GM19239 (cell line): ENCODE results near the gene CST7.
"Not testable (repeated sequence)": the region's sequence is repeated elsewhere in the genome, so short reads cannot be mapped to it uniquely, and the experiment has no call there.

Source experiments
- DNase-seq: peaks from one replicate; pipeline ENCODE4 v3.0.0; 2011; ENCODE audit warnings: low spot score; ENCODE audit not compliant: insufficient read length
- FAIRE-seq: peaks from 2 replicates; lab custom pipeline; 2011; peaks lifted over from hg19 to GRCh38; lab: Jason Lieb, UNC

Gene CST7

DNA sequence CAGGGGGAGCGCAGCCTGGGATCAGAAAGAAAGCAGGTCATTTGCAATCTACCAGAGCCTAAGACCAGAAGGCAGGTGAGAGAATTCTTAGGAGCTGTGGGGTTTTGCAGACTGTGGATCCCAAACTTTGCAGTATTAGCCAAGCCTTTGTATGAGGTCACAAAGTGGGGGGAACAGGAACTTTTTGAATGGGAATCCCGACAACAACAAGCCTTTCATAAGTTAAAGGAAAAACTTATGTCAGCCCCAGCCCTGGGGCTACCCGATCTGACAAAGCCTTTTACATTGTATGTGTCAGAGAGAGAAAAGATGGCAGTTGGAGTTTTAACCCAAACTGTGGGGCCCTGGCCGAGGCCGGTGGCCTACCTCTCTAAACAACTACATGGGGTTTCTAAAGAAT lies 19.8 kb upstream of the CST7 start:
- DNase-seq, FAIRE-seq: not testable (repeated sequence)

DNA sequence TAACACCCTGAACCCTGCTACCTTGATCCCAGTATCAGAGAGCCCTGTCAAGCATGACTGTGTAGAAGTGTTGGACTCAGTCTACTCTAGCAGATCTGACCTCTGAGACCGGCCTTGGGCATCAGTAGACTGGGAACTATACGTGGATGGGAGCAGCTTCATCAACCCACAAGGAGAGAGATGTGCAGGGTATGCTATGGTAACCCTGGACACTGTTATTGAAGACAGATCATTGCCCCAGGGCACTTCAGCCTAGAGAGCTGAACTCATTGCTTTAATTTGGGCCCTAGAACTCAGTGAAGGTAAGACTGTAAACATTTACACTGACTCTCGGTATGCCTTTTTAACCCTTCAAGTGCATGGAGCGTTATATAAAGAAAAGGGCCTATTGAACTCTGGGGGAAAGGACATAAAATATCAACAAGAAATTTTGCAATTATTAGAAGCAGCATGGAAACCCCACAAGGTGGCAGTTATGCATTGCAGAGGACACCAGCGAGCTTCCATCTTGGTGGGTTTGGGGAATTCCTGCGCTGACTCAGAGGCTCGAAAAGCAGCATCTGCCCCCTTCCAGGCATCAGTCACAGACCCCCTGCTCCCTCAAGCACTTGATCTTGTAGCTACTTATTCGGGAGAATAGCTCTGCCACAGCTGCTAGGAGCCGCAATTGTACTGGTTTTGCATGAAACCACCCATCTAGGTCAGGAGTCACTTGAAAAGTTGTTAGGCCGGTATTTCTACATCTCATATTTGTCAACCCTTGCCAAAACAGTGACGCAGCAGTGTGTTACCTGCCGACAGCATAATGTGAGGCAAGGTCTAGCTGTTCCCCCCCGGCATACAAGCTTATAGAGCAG lies 19.0 kb upstream of the CST7 start:
- not testable (repeated sequence) for FAIRE-seq, DNase-seq

DNA sequence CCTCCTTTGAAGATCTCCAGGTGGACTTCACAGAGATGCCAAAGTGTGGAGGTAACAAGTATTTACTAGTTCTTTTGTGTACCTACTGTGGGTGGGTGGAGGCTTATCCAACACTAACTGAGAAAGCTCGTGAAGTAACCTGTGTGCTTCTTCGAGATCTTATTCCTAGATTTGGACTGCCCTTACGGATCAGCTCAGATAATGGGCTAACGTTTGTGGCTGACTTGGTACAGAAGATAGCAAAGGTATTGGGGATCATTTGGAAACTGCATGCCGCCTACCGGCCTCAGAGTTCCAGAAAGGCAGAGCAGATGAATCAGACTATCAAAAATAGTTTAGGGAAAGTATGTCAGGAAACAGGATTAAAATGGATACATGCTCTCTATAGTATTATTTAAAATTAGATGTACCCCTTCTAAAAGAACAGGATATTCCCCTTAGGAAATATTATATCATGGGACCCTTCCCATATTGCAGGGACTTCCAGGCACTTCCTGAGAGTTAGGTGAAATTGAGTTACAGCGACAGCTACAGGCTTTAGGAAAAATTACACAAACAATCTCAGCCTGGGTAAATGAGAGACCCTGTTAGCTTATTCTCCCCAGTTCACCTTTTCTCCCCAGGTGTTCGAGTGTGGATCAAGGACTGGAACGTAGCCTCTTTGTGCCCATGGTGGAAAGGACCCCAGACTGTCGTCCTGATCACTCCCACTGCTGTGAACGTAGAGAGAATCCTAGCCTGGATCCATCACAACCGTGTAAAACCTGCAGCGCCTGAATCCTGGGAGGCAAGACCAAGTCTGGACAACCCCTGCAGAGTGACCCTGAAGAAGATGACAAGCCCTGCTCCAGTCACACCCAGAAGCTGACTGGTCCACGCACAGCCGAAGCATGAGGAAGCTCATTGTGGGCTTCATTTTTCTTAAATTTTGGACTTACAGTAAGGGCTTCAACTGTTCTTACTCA lies 18.1 kb upstream of the CST7 start:
- FAIRE-seq, DNase-seq: not testable (repeated sequence)

DNA sequence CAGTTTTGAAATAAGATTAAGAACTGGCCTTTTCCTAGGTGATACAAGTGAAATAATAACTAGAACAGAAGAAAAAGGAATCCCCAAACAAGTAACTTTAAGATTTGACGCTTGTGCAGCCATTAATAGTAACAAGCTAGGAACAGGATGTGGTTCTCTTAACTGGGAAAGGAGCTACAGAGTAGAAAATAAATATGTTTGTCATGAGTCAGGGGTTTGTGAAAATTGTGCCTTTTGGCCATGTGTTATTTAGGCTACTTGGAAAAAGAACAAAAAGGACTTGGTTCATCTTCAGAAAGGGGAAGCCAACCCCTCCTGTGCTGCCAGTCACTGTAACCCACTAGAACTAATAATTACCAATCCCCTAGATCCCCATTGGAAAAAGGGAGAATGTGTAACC lies 17.2 kb upstream of the CST7 start:
- not testable (repeated sequence) for FAIRE-seq, DNase-seq

DNA sequence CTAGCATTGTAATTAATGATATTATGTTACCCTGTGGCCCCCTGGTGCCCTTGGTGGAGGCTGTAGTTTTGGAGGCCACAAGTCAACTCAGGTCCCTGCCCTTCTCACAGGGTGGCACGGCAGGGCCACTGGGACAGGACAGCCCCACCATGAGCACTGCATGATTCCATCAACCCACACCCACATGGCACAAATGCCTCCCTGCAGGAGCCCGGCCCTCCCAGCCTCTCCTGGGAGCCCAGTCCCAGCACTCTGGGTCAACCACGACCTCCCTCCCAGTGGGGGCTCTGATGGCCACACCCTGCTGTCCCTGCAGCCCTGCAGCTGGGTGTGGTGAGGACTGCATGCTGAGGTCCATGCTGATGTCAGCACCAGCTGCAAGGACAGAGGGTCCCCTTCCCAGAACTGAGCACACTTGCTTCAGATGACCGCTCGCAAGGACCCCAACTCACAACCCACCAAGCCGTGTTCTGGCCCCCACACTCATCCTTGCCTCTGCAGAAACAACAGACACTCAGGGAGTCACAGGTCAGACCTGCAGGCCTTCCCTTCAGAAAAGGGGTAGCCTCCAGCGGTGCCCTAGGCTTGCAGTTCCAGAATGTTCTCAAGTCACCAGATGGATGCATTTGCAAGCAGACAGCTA lies 15.7 kb upstream of the CST7 start:
- DNase-seq (no peak), FAIRE-seq (no peak)

DNA sequence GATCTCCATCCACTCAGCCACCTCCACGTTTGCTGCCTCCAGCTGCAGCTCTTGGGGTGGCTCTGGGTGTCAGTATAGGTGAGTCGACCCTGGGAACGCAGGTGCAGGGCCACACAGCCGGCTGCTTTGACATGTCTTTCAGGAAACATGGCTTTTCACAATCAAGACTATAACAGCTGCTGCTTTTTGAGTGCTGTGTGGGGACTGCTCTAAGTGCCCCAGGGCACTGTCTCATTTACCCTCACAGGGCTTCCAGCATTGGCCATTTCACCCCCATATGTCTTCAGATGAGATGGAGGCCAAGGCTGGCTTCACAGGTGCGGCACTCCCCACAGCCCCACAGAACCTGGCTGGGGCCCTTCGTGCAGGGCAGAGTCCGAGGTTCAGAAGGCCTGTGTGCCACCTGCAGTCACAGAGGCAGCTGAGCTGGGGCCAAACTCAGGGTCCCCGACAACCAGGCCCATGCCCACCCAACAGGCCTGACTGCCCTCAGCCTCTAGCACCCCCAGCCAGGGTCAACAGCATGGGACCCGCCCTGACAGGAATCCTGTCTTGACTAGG lies 14.9 kb upstream of the CST7 start:
- FAIRE-seq (no peak), DNase-seq (no peak)

DNA sequence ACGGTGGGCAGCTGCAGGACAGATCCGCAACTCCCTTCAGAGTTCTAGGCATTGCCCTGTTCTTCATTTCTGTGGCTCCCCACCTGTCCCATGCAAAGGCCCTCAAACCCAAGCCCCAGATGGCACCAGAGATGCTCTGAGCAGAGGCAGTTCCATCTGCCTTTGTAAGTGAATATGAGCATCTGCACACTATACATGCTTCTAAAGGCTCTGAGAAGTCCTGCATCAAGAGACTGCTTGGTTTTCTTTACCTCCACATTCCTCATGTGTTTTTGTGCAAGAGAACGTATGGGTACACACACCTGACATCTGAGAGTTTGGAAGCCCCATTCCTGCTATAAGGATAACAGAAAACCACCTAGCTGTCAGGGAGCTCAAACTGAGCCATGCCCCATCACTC lies 14.4 kb upstream of the CST7 start:
- DNase-seq (no peak), FAIRE-seq (no peak)

DNA sequence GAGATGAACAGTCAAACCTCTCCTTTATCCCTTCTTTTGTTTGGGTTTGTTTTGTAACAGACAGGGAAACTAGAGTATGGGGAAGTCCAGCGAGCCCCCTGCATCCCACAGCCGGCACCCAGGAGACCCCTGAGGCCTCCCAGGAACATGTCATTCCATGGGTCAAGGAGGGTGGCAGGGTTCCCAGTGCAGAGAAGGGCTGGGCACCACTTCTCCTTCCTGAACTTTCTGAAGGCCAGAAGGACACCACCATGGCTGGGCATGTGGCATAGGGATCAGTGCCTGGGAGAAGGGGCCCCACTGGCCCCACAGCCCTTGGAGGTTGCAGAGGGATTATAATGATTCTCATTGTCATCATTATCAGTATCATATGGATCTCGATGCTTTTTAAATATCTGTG lies 13.9 kb upstream of the CST7 start:
- FAIRE-seq = no peak

DNA sequence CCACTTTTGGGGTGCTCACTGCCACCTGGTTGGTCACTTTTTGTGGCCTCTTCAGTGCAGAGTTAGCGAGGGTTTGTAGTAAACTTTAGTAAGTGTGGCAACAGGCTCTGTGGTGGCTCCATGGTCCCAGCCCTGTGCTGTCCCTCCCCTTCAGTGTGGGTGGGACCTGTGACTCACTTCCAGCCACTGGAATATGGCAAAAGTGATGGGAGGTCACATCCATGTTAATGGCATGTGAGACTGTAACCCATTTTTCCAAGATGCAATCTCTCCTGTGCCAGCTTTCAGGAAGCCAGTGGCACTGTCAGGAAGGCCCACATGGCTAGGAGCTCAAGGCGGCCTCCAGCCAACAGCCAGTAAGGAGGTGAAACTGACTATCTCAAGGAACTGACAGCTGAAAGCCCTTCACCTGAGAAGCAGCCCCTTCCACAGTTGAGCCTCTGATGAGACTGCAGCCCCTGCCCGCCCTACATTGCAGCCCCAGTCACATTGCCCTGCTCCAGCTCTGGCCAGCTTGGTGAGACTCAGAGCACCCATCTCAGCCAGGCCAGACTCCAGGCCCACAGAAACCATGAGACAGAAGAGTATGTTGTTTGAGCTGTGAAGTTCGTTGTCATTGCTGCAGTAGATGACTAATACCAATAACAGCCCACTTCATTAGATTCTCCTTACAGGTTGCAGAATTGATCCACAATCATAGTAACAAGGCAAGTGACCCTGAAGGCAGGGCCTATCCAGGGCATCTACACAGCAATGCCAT lies 13.1 kb upstream of the CST7 start:
- no peak for FAIRE-seq
- no peak for DNase-seq

More for the DNA sequence above, 13.9 kb upstream of the CST7 start:
- DNase-seq = no peak

DNA sequence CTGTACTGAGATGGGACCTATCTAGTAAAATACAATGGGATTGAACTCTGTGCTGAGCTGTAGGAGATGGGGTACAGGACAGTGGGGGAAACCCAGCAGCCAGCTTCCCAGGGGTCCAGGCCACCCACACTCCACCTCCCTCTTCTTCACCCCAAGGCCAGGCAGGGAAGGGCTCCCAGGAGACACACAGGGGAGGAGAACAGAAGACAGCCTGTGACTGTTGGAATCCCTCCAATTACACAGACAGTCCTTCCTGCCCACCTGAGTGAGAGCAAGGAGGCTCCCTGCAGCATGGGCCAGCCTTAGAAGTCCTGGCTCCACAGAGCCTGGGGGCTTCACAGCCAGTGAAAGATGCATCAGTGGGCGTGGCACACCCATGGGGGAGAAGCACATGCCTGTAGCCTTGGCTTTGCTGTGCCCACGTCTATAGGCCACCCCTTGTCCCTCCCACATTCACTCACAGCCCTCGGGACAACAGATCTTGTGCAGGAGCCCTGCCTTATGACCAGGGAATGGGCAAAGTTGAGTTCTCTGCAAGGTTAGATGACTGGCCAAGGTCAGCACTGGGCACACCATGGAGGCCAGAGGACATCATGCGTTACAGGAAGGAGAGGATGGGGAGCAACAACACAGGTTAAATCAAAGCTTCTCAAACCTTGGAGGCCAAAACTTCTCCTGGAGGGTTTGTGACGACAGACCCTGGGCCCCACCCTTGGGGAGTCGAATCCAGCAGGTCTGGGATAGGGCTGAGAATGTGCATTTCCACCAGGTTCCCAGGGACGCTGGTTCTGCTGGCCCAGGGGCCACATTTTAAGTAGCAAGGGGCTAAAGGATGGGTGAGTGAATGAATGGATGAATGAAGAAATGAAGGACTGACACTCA lies 12.3 kb upstream of the CST7 start:
- FAIRE-seq = no peak

DNA sequence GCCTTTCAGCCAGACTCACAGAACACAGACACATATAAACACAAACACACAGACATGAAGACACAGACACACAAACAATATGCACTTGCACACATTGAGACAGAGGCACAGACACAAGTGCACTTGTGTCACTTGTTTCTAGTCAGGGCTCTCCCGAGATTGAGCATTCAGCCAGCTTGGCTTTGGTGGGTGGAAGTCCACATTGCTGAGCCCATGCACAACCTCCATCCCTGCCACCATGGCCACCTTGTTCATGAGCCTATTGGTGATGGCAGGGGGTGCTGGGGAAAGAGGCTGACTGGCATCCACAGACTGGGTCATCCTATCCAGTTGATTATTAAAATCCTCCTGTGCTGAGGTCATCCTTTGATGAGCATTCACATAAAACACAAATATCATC lies 11.5 kb upstream of the CST7 start:
- DNase-seq (no peak), FAIRE-seq (no peak)

More for the DNA sequence above, 12.3 kb upstream of the CST7 start:
- DNase-seq = no peak

DNA sequence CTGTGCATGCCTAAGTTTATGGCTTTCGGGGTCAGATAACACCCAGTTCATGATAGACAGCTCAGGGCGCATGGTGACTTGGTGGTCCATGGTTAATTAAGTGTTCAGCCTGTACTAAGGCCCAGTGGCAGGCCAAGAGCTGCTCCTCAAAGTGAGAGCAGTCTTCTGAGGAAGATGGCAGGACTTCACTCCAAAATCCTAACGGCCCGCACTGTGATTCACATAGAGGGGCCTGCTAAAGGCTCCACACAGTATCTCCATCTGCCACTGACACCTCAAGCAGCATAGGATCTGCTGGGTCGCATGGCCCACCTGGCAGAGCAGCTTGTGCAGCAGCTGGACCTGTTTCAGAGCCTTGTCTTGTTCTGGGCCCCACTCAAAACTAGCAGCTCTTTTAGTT lies 10.6 kb upstream of the CST7 start:
- DNase-seq (no peak), FAIRE-seq (no peak)

DNA sequence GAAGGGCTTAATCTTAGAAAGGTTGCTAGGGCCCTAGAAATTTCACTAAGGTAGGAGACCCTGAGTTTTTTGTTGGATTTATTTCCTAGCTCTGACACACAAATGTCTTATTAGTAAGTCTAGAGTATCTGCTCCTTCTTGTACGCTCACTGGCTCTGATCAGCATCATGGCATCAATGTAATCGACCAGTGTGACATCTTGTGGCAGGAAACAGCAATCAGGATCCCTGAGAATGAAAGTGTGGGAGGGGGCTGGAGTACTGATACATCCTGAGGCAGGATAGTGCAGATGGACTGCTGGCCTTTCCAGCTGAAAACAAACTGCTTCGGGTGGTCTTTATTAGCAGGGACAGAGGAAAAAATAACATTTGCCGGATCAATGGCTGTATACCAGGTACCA lies 10.0 kb upstream of the CST7 start:
- DNase-seq (no peak), FAIRE-seq (no peak)

DNA sequence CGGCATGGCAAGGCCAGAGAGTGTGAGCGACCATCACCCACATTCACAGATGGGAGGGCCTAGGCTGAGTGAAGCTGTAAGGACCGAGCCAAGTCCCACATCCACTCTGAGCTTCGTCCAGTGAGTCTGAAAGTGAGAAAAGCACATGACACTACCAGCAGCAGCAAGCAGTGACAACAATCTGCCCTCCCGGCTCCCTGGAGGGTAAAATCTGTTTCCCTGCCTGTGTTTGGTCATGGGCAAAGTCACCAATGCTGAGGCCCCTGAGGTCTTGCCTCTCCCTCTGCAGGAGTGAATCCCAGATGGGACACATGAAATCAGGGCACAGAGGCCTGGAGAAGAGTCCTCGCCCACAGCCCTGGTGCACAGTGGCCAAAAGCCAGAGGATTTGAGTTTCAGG lies 6.4 kb upstream of the CST7 start:
- FAIRE-seq (no peak), DNase-seq (no peak)

DNA sequence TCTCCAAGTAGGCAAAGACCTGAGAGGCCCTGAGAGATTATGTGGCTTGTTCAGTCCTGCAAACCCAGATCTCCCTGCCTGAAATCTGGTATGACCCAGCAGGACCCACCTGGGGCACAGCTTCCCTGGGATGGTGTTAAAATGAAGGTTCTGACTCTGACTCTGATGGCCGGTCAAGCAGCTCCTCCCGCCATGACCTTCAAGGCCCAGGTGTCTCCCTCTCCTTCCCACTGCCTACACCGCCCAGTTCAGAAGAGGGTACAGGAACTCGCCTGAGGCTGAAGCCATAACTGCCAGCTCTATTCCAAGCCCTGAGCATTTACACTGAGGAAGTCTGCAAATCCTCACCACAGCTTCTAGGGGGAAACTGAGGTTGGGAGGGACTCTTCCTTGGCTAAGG lies 5.9 kb upstream of the CST7 start:
- FAIRE-seq (no peak), DNase-seq (no peak)

DNA sequence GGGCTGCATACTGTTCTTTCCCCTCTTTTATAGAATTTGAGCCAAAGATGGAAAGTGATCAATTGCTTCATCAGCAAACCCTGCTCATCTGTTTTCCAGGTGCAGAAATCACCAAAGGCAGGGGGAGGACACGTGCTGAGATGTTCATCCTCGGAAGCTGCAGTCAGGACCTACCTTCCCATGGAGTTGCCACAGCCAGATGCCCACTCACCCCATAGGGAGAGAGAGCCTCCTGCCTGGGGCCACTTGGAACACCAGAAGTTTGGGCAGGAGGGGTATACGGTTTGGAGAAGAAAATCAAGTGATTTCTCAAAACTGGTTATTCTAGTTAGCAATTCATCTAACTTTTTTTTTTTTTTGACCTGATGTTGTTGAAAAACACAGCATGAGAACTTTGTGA lies 5.3 kb upstream of the CST7 start:
- no peak for DNase-seq
- no peak for FAIRE-seq

DNA sequence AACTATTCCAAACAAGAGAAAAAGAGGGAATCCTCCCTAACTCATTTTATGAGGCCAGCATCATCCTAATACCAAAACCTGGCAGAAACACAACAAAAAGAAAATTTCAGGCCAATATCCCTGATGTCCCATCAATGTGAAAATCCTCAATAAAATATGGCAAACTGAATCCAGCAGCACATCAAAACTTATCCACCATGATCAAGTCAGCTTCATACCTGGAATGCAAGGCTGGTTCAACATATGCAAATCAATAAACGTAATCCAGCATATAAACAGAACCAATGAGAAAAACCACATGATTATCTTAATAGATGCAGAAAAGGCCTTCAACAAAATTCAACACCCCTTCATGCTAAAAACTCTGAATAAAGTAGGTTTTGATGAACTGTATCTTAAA lies 2.7 kb upstream of the CST7 start:
- not testable (repeated sequence) for DNase-seq, FAIRE-seq

DNA sequence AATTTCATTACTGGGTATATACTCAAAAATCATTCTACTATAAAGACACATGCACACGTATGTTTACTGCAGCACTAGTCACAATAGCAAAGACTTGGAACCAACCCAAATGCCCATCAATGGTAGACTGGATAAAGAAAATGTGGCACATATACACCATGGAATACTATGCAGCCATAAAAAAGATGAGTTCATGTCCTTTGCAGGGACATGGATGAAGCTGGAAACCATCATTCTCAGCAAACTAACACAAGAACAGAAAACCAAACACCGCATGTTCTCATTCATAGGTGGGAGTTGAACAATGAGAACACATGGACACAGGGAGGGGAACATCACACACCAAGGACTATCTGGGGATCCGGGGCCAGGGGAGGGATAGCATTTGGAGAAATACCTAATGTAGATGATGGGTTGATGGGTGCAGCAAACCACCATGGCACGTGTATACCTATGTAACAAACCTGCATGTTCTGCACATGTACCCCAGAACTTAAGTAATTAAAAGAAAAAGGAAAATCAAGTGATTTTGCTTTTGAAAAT lies 602 bp upstream of the CST7 start:
- not testable (repeated sequence) for DNase-seq, FAIRE-seq
